BLaER1 treated with 17β-estradiol and CSF1 and Interleukin-3, amounts not matched to agents 10 nM and 100 nM (cell line): ENCODE measurements around the gene DISP1.
A peak's percentile ranks its signal among the peaks of the same experiment; 100 is the strongest.

ENCODE experiments used
- H3K27ac ChIP-seq, 11 experiments: shearing (Covaris generic); formaldehyde crosslinking; 2 replicates each; pipeline ENCODE4 v1.8.1; 2022
- H3K27me3 ChIP-seq, 11 experiments: shearing (Covaris generic); formaldehyde crosslinking; 2 replicates each; pipeline ENCODE4 v1.8.1; 2022
- H3K36me3 ChIP-seq, 11 experiments: shearing (Covaris generic); formaldehyde crosslinking; 2 replicates each; pipeline ENCODE4 v1.8.1; 2022
- H3K4me1 ChIP-seq, 10 experiments: shearing (Covaris generic); formaldehyde crosslinking; 2 replicates each; pipeline ENCODE4 v1.8.1; 2022
- H3K4me2 ChIP-seq, 11 experiments: shearing (Covaris generic); formaldehyde crosslinking; 2 replicates each; pipeline ENCODE4 v1.8.1; 2022
- H3K4me3 ChIP-seq, 10 experiments: shearing (Covaris generic); formaldehyde crosslinking; 2 replicates each; pipeline ENCODE4 v1.8.1; 2022
- H3K9ac ChIP-seq, 11 experiments: shearing (Covaris generic); formaldehyde crosslinking; 2 replicates each; pipeline ENCODE4 v1.8.1; 2022
- H3K9me3 ChIP-seq, 11 experiments: shearing (Covaris generic); formaldehyde crosslinking; replicated peaks in 1 of 11; 2 replicates each; pipeline ENCODE4 v1.8.1; 2022
- H4K20me1 ChIP-seq, 11 experiments: shearing (Covaris generic); formaldehyde crosslinking; 2 replicates each; pipeline ENCODE4 v1.8.1; 2022
- Cebpa-rat ChIP-seq, 11 experiments: shearing (Covaris generic); IDR thresholded peaks; 2 replicates each; pipeline ENCODE4 v1.8.1; 2022

The DISP1 gene, protein sequence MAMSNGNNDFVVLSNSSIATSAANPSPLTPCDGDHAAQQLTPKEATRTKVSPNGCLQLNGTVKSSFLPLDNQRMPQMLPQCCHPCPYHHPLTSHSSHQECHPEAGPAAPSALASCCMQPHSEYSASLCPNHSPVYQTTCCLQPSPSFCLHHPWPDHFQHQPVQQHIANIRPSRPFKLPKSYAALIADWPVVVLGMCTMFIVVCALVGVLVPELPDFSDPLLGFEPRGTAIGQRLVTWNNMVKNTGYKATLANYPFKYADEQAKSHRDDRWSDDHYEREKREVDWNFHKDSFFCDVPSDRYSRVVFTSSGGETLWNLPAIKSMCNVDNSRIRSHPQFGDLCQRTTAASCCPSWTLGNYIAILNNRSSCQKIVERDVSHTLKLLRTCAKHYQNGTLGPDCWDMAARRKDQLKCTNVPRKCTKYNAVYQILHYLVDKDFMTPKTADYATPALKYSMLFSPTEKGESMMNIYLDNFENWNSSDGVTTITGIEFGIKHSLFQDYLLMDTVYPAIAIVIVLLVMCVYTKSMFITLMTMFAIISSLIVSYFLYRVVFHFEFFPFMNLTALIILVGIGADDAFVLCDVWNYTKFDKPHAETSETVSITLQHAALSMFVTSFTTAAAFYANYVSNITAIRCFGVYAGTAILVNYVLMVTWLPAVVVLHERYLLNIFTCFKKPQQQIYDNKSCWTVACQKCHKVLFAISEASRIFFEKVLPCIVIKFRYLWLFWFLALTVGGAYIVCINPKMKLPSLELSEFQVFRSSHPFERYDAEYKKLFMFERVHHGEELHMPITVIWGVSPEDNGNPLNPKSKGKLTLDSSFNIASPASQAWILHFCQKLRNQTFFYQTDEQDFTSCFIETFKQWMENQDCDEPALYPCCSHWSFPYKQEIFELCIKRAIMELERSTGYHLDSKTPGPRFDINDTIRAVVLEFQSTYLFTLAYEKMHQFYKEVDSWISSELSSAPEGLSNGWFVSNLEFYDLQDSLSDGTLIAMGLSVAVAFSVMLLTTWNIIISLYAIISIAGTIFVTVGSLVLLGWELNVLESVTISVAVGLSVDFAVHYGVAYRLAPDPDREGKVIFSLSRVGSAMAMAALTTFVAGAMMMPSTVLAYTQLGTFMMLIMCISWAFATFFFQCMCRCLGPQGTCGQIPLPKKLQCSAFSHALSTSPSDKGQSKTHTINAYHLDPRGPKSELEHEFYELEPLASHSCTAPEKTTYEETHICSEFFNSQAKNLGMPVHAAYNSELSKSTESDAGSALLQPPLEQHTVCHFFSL (N-terminal part only)

DNA sequence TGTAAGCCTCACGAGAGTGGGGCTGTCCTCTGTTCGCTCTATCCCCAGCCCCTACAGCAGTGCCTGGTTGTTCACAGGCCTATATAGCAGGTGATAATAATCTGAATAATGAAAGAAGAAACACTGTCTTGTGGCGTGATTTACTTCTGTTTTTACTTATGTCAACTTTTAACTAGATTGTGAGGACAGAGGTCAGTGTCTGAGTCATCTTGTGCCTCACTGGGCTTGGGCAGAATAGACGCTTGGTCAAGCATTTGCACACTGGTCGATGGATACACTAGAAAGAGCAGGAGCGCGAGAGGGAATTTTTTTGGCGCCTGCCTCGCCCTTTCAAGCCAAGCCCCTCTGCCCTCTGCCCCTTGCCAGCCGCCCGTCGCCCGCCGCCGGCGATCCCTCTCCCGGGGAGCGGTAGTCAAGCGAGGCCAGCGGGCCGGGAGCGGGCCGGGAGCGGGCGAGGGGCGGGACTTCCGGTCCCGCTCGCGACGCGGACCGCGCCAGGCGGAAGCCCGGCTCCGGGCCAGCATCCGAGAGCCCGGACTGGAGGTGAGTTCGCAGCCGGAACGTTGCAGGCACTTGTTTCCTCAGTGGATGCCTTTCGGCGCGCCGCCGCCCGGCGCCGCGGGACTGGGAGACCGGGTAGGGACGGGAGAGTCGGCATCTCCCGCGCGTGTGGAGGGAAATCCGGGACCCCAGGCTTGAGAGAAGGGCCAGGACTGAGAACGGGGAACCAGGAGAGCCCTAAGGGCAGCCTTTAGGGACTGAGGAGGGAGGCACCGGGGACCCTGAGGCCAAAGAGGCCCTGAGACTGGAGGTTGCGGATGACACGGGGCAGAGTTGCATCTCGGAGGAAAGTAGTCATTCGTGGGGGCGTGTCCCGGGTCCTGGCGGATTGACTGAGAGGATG is at the start of gene DISP1:
DISP1 (plus strand) TSS at position 504 of the 904 bp plus-strand sequence. CDS start 127,785 bp downstream, outside the sequence.
- Histone ChIP-seq H3K27ac (peak within 1 kb of the TSS; percentile 35 to 79 (median 72); a peak in 21 of 22 replicates), H3K4me2 (peak within 1 kb of the TSS; percentile 87 to 96 (median 92)), H3K4me1 (peaks cover 10 to 42% (median 20%) of the 10 kb centered on the region in 10 experiments; a peak in 19 of 20 replicates), H3K4me3 (peak within 1 kb of the TSS; percentile 67 to 96 (median 86)), H3K9me3 (peaks cover 0 to 6% (median 0%) of the 10 kb centered on the region in 11 experiments; a peak in 1 of 22 replicates), H3K9ac (peak within 1 kb of the TSS; percentile 70 to 86 (median 82)), H4K20me1 (no peaks in the 10 kb centered on the region), H3K36me3 (no peaks in the 10 kb centered on the region), H3K27me3 (no peaks in the 10 kb centered on the region)
- TF ChIP-seq Cebpa-rat (IDR thresholded peaks at IDR 0.05): no peak

GRCh38 chr1:222767152-222767571 is 47.7 kb upstream of the DISP1 start:
- no peak overlapping the region for H3K27ac ChIP-seq
- H4K20me1 ChIP-seq: no peaks in the 10 kb centered on the region
- TF ChIP-seq Cebpa-rat (IDR thresholded peaks at IDR 0.05): no peak
- peaks cover 17 to 31% (median 19%) of the 10 kb centered on the region in 10 experiments for H3K4me1 ChIP-seq
- no peak overlapping the region for H3K9ac ChIP-seq
- H3K9me3 ChIP-seq: peaks cover 25 to 61% (median 42%) of the 10 kb centered on the region in 11 experiments
- H3K4me2 ChIP-seq: peak overlapping the region in 3 of 11 experiments; percentile 24 to 59 (median 29); a peak in 5 of 22 replicates
- H3K27me3 ChIP-seq: no peaks in the 10 kb centered on the region
- H3K36me3 ChIP-seq: peaks cover 0 to 10% (median 0%) of the 10 kb centered on the region in 11 experiments; a peak in 6 of 22 replicates
- no peak overlapping the region for H3K4me3 ChIP-seq

DNA sequence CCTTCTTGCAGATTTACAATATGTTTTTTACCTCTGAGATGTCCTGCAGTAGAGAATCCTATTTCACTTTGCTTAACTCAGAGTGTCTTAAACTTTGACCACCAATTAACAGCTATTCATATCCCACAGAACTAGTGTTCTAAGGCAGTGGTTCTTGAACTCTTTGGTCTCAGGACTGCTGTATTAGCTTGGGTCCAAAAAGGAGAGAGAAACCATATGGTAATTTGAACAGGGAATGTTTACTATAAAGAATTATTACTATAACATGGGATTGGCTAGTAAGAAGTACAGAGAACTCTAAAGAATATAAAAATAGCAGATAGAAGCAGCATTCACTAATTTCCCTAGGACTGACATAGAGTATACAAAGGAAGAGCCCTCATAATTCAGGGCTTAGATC is 46.2 kb upstream of the DISP1 start:
- TF ChIP-seq Cebpa-rat (IDR thresholded peaks at IDR 0.05): no peak

DNA sequence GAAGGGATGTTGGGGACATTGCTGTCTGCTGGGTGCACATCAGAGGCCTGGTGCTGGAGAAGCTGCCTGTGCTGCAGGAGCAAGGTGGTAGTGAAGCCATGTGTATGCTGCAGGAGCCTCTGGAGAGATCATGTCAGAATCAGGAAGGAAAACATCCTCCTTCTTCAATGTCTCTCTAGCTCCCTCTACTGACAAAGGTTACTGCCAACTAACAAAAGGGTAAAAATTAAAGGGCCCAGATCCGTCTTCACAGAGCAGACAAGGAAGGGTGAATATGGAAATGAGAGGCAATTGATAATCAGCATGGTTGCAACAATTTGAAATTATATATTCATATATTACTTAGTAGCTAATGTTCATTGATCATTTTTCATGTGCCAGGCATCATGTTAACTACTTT is 45.7 kb upstream of the DISP1 start:
- H3K4me1 ChIP-seq: peaks cover 33 to 47% (median 37%) of the 10 kb centered on the region in 10 experiments
- H4K20me1 ChIP-seq: no peaks in the 10 kb centered on the region
- H3K27ac ChIP-seq: no peak overlapping the region
- peak overlapping the region in 1 of 10 experiments; percentile 16; a peak in 1 of 20 replicates for H3K4me3 ChIP-seq
- H3K9ac ChIP-seq: no peak overlapping the region
- no peaks in the 10 kb centered on the region for H3K27me3 ChIP-seq
- no peak for TF ChIP-seq Cebpa-rat (IDR thresholded peaks at IDR 0.05)
- H3K36me3 ChIP-seq: peaks cover 0 to 10% (median 0%) of the 10 kb centered on the region in 11 experiments; a peak in 6 of 22 replicates
- peaks cover 25 to 60% (median 42%) of the 10 kb centered on the region in 11 experiments for H3K9me3 ChIP-seq
- no peak overlapping the region for H3K4me2 ChIP-seq

More for the DNA sequence above, 46.2 kb upstream of the DISP1 start:
- H3K4me3 ChIP-seq: no peak overlapping the region
- peaks cover 25 to 61% (median 42%) of the 10 kb centered on the region in 11 experiments for H3K9me3 ChIP-seq
- H3K36me3 ChIP-seq: peaks cover 0 to 10% (median 0%) of the 10 kb centered on the region in 11 experiments; a peak in 6 of 22 replicates
- H3K27me3 ChIP-seq: no peaks in the 10 kb centered on the region
- H3K4me2 ChIP-seq: no peak overlapping the region
- no peaks in the 10 kb centered on the region for H4K20me1 ChIP-seq
- H3K27ac ChIP-seq: no peak overlapping the region
- H3K9ac ChIP-seq: no peak overlapping the region
- H3K4me1 ChIP-seq: peaks cover 27 to 41% (median 31%) of the 10 kb centered on the region in 10 experiments

DNA sequence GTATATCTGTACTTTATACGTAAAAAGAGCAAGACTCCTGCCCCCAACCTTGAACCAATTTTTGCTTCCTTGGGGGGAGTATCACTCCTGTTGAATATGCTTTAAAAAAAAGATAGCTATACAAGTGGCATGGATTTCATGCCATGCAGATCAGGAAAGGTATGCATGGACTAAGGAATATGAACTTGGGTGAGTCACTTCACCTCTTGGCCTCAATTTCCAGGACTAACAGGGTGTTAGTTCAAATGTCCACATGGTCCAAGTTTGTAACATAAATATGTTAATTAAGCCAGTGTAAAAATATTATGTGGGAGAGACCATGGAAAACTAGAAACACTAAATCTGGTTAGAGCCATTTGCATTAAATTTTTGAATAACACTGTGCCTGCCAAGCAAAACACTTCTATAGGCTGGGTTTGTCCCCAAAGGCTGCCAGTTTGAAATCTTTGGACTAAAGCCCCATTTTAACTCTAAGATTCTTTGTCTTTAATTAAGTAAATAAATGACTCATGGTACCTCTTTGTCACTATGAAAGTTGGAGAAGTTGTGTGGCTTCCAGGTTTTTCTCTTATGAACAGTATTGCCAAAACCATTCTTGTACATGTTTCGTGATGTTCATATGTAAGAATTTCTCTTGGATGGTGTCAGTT is 44.7 kb upstream of the DISP1 start:
- TF ChIP-seq Cebpa-rat (IDR thresholded peaks at IDR 0.05): no peak
- H3K4me3 ChIP-seq: no peak overlapping the region
- H3K9me3 ChIP-seq: peaks cover 27 to 56% (median 39%) of the 10 kb centered on the region in 11 experiments
- H3K4me1 ChIP-seq: peaks cover 36 to 56% (median 46%) of the 10 kb centered on the region in 10 experiments
- no peak overlapping the region for H3K9ac ChIP-seq
- H3K27ac ChIP-seq: peak overlapping the region in 8 of 11 experiments; percentile 21 to 93 (median 88); a peak in 12 of 22 replicates
- H3K27me3 ChIP-seq: no peaks in the 10 kb centered on the region
- peaks cover 0 to 10% (median 0%) of the 10 kb centered on the region in 11 experiments; a peak in 7 of 22 replicates for H3K36me3 ChIP-seq
- peak overlapping the region in 8 of 11 experiments; percentile 75 to 98 (median 92); a peak in 10 of 22 replicates for H3K4me2 ChIP-seq
- no peaks in the 10 kb centered on the region for H4K20me1 ChIP-seq

GRCh38 chr1:222772996-222773379 is 41.9 kb upstream of the DISP1 start:
- Histone ChIP-seq H4K20me1 (no peaks in the 10 kb centered on the region), H3K9me3 (peaks cover 20 to 34% (median 27%) of the 10 kb centered on the region in 11 experiments), H3K36me3 (peaks cover 0 to 10% (median 0%) of the 10 kb centered on the region in 11 experiments; a peak in 7 of 22 replicates), H3K27me3 (no peaks in the 10 kb centered on the region), H3K9ac (peak overlapping the region in 10 of 11 experiments; percentile 62 to 80 (median 73); a peak in 20 of 22 replicates), H3K4me2 (peak overlapping the region; percentile 75 to 96 (median 90)), H3K4me3 (peak overlapping the region in 4 of 10 experiments; percentile 11 to 54 (median 37); a peak in 4 of 20 replicates), H3K4me1 (peaks cover 31 to 66% (median 50%) of the 10 kb centered on the region in 10 experiments), H3K27ac (peak overlapping the region; percentile 80 to 93 (median 87); a peak in 21 of 22 replicates)
- TF ChIP-seq Cebpa-rat (IDR thresholded peaks at IDR 0.05): no peak

DNA sequence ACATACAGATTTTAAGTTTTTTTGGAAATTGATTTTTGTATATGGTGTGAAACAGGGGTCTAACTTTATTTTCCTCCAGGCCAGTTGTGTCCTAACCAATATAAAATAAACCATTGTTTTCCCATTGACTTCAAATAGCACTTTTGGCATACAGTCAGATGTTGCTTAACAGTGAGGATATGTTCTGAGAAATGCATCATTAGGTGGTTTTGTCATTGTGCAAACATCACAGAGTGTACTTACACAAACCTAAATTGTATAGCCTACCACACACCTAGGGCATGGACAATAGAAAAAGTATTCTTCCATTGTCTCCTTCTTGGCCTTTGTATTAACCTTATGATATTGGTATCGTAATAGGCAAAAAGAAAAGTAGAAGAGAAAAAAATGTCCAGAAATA is 37.4 kb upstream of the DISP1 start:
- no peak for TF ChIP-seq Cebpa-rat (IDR thresholded peaks at IDR 0.05)
- Histone ChIP-seq H3K4me1 (peaks cover 16 to 41% (median 26%) of the 10 kb centered on the region in 10 experiments), H4K20me1 (no peaks in the 10 kb centered on the region), H3K4me2 (peak overlapping the region in 2 of 11 experiments; percentile 13 to 23; a peak in 2 of 22 replicates), H3K9me3 (peaks cover 16 to 34% (median 24%) of the 10 kb centered on the region in 11 experiments), H3K36me3 (peaks cover 0 to 5% (median 0%) of the 10 kb centered on the region in 11 experiments; a peak in 1 of 22 replicates), H3K9ac (no peak overlapping the region), H3K4me3 (no peak overlapping the region), H3K27ac (no peak overlapping the region), H3K27me3 (no peaks in the 10 kb centered on the region)
